ES-I3 (cell line): Measurements from ENCODE around the gene CRHBP.

Experiments
- H3K36me3 ChIP-seq: 2 replicates; pipeline ENCODE4 v1.6.1; 2013; ENCODE audit warnings: mild to moderate bottlenecking, low read length, control low read depth, moderate library complexity; ENCODE audit not compliant: insufficient read depth
- H3K4me1 ChIP-seq: 2 replicates; pipeline ENCODE4 v1.6.1; 2013; ENCODE audit warnings: mild to moderate bottlenecking, control low read depth, low read length; ENCODE audit not compliant: insufficient read depth
- H3K9ac ChIP-seq: 2 replicates; pipeline ENCODE4 v1.6.1; 2013; ENCODE audit warnings: low read depth, mild to moderate bottlenecking, low read length, moderate library complexity
- H3K9me3 ChIP-seq: 2 replicates; pipeline ENCODE4 v1.6.1; 2013; ENCODE audit warnings: mild to moderate bottlenecking, low read length, moderate library complexity; ENCODE audit not compliant: control insufficient read depth, insufficient read depth

CRHBP gene

DNA sequence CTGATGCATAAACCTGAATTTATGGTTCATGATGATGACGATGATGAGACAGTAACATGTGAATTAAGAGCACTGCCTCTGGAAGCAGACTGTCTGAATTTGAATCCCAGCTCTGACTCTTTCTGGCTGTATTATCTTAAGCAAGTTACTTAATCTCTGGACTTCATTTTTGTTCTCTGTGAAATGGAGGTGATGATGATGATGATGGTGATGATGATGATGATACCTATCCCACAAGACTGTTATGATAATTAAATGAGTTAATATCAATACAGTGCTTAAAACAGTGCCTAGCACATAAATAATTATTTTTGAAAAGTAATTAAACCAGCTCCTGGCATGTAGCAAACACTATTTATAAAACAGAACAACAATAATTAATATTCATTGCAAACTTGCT, 64.1 kb downstream of the CRHBP start:
- H3K9me3 ChIP-seq: no peaks in the 10 kb centered on the region
- no peak overlapping the region for H3K9ac ChIP-seq
- no peaks in the 10 kb centered on the region for H3K4me1 ChIP-seq
- H3K36me3 ChIP-seq: no peaks in the 10 kb centered on the region

DNA sequence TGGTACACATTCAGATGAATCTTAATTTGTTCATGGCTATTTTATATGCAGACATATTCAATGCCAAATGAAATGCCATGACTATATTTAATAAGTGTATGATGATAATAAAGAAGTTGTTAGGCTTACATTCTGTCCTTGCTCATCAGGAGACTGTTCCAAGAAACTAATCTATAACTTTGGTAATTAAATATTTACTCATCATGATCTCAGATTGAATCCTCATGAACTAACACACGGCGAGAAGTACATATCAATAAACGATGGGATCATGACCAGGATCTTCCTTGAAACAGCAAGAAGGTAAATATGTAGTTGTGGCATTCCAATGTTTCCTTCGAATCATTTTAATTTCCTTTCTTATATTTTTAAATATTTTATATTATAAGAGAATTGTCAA, 64.8 kb downstream of the CRHBP start:
- H3K9ac ChIP-seq: no peak overlapping the region
- no peaks in the 10 kb centered on the region for H3K36me3 ChIP-seq
- H3K4me1 ChIP-seq: no peaks in the 10 kb centered on the region
- no peaks in the 10 kb centered on the region for H3K9me3 ChIP-seq
